ENCODE measurements around the gene COPG1. TPM values are rescaled to one million over a fixed set of nuclear protein-coding genes. Genes with fewer than 3 reads are reported as not detected.

COPG1 gene
- total and polyA plus RNA-seq, 2 of the 13 experiments (the other 11 are each of a cell fraction or from before 2014, with no cell fraction given): 98.6 to 166 TPM

DNA sequence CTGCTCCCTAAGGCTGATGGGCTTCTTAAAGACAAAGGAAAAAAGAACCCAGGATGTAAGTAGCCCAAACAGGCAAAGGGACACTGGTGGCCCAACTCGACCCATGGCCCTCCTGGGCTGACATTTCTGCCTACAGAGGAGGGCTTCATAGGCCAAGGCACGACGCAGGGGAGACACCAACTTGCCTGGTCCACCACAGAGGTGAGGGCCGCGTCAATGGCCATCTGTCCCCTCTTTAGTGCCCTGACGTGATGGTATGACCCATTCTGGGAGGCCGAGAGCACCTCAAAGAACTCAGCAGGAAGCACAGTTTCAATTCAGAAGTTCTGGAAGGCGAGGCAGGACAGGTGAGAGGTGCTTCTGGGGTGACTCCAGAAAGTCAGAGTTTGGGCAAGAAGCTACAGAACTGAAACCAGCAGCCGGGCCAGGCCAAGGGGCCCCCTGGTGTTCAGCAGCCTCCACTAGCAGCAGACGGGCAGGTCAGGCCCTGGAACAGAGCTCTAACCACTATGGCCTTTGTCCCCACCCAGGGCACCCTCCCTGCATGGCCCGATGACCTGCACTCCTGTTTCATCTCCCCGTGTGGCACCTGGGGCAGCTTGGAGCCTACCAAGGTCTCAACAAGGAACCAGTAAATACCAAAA lies 74.4 kb downstream of the COPG1 start (continued):
- TF ChIP-seq THAP11 (CRISPR knock-in tag; IDR thresholded peaks at IDR 0.05) (no peak), ZHX2 (IDR thresholded peaks at IDR 0.05; ENCODE audit: low read depth) (no peak), ZHX2 (CRISPR knock-in tag; IDR thresholded peaks at IDR 0.05; ENCODE audit: borderline replicate concordance) (no peak), PAXIP1 (CRISPR knock-in tag; conservative IDR thresholded peaks at IDR 0.05) (0 out of 2 replicates have a peak, but pooled peaks have one; percentile 24), KAT7 (CRISPR knock-in tag; IDR thresholded peaks at IDR 0.05; ENCODE audit: borderline replicate concordance) (peak; percentile 33; the same call in 1 of the 2 replicates), ZNF367 (CRISPR knock-in tag; IDR thresholded peaks at IDR 0.05; ENCODE audit: borderline replicate concordance) (no peak)
- TF ChIP-seq, protein P1, sequence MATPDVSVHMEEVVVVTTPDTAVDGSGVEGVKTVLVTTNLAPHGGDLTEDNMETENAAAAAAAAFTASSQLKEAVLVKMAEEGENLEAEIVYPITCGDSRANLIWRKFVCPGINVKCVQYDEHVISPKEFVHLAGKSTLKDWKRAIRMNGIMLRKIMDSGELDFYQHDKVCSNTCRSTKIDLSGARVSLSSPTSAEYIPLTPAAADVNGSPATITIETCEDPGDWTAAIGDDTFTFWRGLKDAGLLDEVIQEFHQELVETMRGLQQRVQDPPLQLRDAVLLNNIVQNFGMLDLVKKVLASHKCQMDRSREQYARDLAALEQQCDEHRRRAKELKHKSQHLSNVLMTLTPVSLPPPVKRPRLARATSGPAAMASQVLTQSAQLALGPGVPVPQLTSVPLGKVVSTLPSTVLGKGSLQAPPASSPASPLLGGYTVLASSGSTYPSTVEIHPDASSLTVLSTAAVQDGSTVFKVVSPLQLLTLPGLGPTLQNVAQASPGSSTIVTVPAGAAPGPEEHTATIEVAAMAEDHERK (CRISPR knock-in tag; IDR thresholded peaks at IDR 0.05; ENCODE audit: low read depth): no peak
